Erythroblast (primary cell): ENCODE results near the gene FAM72A.
"Not testable (repeated sequence)": the region's sequence is repeated elsewhere in the genome, so short reads cannot be mapped to it uniquely, and the experiment has no call there.

Experiments
- GATA1 ChIP-seq: IDR thresholded peaks from 2 replicates; pipeline ENCODE4 v1.6.1; 2011; ENCODE audit warnings: low read depth, mild to moderate bottlenecking, control low read depth, low read length, moderate library complexity
- POLR2A ChIP-seq: IDR thresholded peaks from 2 replicates; pipeline ENCODE4 v1.6.1; 2011; ENCODE audit warnings: mild to moderate bottlenecking, low read length

GRCh38 chr1:206218765-206219164 is 16.1 kb upstream of the FAM72A start:
- TF ChIP-seq POLR2A, GATA1: not testable (repeated sequence)
